Retinal pigment epithelial cell (primary cell): ENCODE data around the gene IL10RB.
"Not testable (repeated sequence)": the region's sequence is repeated elsewhere in the genome, so short reads cannot be mapped to it uniquely, and the experiment has no call there.

ENCODE experiments used
- DNase-seq: peaks from one replicate; pipeline ENCODE4 v3.0.0-alpha.2; 2010; ENCODE audit warnings: low read depth
- H3K4me3 ChIP-seq: 2 replicates; pipeline ENCODE4 v1.5.1; 2011; ENCODE audit warnings: mild to moderate bottlenecking, low read length, control low read depth, moderate library complexity
- CTCF ChIP-seq: conservative IDR thresholded peaks from 2 replicates; pipeline ENCODE4 v1.5.1; 2011; ENCODE audit warnings: low read depth, low read length, control low read depth, inconsistent platforms

Gene IL10RB

GRCh38 chr21:33315946-33316710 is 50.0 kb downstream of the IL10RB start:
- TF ChIP-seq CTCF = no peak
- no peak for DNase-seq
- no peak overlapping the region for H3K4me3 ChIP-seq

- H3K4me3 ChIP-seq = no peak overlapping the region
- DNase-seq = no peak
- TF ChIP-seq CTCF = no peak
Measured at GRCh38 chr21:33317145-33317544, 51.0 kb downstream of the IL10RB start.

GRCh38 chr21:33317786-33318486 is 51.8 kb downstream of the IL10RB start:
- H3K4me3 ChIP-seq = no peak overlapping the region
- no peak for TF ChIP-seq CTCF
- no peak for DNase-seq

- not testable (repeated sequence) for H3K4me3 ChIP-seq, DNase-seq
Measured at GRCh38 chr21:33321005-33321404, 54.8 kb downstream of the IL10RB start.

GRCh38 chr21:33323610-33324009 is 57.4 kb downstream of the IL10RB start:
- not testable (repeated sequence) for H3K4me3 ChIP-seq, DNase-seq

- TF ChIP-seq CTCF = no peak
- H3K4me3 ChIP-seq = peak within 1 kb of the TSS; percentile 93
- peak; percentile 82 for DNase-seq
Measured at GRCh38 chr21:33324291-33325221, 58.4 kb downstream of the IL10RB start, which contains the start of gene IFNAR1. Gene IFNAR1 (plus strand): TSS chr21:33324970. CDS start chr21:33325056, 86 bp downstream.

GRCh38 chr21:33325222-33326067 is 59.3 kb downstream of the IL10RB start:
- H3K4me3 ChIP-seq = peak overlapping the region; percentile 93
- peak; percentile 7 for DNase-seq
- TF ChIP-seq CTCF = no peak
